Renal cortex interstitium (tissue), 11 donors: ENCODE results near the gene HOXC4. TPM values are rescaled to one million over a fixed set of nuclear protein-coding genes. Genes with fewer than 3 reads are reported as not detected.

Experiments
- DNase-seq, 11 donors: peaks; one replicate each; pipeline ENCODE4 v3.0.0-alpha.2; 2013; ENCODE audit warnings: low read depth in 9 of 11, low spot score in 4 of 11; ENCODE audit errors: extremely low read depth in 1 of 11
- polyA plus RNA-seq, 3 donors: library from polyadenylated mRNA; unstranded; fragments of 120-200 nt; gene quantifications; one replicate each; pipeline ENCODE4 v1.2.1, GENCODE V29; 2013; ENCODE audit not compliant: insufficient read length in 3 of 3

Gene HOXC4
- polyA plus RNA-seq, 3 donors = 53.9 to 76.1 (median 59.0) TPM

DNA sequence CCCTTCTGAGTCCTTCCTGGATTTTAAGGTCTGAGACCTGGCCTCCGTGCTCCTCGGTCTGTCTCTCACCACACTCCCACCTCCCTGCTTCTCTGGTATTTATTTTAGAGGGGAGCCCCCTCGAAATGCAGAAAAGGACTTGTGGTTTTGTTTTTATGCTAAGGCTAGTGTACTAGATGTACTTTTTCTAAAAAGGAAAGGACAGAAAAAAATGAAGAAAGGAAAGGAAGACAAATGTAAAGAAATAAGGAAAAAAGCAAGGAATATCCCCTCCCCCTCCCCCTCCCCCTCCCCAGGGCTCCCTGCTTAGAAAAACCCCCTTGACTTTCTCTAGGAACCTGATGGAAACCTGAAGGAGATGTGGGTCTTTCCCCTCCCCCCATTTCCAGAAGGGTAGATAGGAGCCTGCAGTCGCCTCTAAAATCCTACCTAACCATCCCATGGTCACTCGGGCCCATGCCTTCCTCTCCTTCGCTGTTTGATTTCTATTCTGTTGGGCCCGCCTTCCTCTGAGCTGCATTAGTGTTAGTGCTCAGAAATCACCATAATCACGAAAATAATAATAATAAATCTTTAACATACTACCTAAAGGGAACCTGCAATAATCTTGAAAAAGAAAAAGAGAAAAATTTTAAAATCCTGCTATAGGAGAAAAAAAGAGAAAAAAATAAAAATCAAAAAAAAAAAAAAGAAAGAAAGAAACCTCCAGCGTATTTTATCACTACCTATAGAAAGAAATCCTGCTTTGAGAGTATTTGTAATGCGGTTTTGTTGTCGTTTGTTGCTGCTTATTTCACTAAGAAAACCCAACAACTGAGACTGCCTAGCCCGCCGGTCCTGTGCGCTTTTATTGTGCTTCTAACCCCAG, 41.7 kb upstream of the HOXC4 start:
- no peak for DNase-seq

DNA sequence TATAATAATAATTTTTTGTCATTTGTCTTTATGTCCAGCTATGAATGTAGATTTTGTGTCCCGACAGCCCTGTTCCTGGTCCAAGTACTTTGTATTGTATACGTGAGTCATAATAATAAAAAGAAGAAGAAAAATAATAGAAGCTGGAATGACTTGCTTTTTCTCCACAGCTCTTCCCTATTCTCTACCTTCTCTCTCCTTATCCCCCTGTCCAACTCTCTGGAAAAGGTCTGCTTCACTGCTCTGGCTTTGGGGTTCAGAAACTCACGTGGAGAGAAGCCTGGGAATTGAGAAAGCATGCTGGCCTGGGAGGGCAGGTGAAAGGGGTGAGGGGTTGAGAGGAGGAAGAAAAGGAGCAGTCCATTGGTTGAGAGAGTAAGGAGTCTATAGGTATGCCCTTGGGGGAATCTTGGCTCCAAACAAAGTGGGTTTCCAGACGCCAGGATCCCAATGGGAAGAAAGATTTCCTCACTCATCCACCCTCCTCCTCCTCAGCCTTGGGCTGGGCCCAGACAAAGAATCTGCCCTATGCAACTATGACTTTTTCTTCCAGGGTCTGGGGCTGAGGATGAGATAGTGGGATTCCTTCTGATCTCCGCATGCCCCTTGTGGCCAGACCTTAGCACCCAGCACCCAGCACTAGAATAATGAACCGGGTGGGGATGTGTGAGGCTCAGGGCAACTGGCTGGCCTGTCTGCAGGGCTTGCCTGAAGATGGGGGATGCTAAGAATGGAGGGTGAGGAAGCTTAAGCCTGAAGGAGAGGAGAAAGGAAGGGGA, 40.8 kb upstream of the HOXC4 start:
- DNase-seq = no peak

DNA sequence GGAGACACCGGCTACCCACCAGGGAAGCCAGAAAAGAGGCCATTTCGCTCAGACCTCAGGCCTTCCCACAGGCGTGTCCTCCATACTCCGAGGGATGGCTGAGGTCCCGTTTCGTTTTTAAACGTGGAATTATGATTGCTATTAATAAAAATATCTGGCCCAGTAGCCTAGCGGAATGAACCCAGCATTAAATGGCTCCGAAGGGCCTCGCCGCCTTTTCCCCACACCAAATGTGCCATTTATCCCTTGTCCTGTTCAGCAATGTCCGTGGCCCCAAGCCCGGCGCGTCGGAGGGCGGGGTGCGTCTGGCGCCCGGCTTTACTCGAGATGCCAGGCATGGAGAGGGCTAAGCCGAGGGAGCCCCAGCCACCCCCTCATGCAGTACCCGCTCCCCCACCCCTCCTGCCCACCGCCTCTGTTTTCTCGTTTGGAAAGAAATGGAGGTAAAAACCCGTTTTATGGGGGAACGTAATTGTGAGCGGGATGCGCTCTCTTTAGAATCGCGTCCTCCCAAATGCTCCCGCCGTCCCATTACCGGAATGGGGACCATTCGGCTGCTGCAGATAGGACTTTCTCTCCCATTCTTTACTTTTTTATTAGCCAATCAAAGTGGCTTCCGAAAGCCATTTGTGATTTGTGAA, 39.1 kb upstream of the HOXC4 start:
- DNase-seq = no peak

DNA sequence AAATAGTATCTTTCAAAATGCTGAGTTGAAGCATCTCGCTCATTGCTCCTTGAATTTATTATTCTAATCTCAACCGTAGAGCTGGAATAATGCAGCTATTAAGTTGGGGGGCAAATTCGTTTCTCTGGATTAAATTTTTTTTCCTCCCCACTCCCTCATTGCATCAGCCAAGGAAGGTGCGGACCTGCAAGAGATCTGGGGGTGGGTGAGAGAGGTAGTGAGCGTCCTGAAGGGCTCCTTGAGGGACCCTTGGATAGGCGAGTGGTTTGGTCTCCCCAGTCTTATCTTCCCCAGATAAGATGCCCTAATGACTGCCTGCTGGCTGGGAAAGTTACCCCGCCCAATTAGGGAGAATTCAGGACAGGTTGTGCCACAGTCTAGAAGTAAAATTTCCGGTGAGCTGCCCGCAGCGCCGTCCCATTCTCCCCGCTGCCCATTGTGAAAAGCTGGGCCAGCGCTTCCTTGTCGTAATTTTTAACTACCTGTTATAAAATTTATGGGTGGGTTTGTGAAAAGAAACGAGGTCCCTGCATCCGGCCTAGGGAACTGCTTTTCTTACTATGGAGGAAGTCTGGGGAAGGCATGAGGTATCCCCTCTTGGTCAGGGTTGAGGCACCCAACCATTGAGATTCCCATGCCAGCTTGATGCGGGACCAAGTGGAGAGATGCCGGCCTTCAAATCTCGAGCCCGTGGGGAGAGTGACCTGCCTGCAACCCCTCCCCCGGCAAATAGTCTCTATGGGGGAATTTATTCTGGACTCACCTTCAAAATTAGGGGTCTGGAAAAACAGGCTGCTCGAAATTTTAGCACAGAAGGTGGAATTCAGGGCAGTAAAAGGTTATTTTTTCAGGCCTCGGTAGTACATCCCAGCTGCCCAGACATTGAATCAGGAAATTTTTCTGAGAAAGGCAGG, 38.4 kb upstream of the HOXC4 start:
- DNase-seq = no peak

DNA sequence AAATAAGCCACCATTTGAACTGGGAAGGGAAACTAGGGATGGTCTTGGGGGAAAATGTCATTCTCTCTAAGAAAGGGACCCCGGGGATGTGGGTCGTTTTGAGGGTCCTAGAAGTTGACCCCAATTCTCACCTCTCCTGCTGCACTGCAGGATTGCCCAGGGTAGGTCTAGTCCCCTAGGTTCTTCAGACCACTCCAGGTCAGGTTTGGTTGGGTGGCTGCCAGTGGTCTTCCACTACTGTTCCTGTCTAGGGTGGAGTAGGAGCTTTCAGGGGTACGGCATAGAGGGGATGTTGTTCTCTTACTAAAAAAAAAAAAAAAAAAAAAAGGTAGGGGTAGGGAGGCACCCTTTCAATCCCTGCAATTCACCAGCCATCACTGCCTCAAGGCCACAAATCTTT, 37.6 kb upstream of the HOXC4 start:
- no peak for DNase-seq

DNA sequence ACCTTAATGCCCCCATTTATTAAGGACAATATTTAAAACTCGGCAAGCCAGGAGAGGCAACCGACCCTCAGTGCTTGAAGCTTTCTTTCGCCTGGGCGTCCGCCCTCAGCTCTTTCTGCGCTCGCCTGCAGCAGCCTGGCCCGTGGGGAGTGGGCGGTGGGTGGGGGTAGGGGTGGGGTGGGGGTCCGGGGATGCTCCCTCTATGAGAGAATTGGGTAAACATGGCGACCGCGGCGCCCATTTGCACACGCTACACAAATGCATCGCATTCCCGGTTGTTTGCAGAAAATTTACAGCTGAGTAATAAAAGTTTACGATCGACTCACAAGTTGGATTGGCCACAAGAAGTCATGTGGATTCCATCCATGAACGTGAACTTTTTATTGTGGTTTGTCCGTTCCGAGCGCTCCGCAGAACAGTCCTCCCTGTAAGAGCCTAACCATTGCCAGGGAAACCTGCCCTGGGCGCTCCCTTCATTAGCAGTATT, 37.1 kb upstream of the HOXC4 start:
- DNase-seq = peak in 8 of 11 donors; percentile 86 to 93 (median 90)

DNA sequence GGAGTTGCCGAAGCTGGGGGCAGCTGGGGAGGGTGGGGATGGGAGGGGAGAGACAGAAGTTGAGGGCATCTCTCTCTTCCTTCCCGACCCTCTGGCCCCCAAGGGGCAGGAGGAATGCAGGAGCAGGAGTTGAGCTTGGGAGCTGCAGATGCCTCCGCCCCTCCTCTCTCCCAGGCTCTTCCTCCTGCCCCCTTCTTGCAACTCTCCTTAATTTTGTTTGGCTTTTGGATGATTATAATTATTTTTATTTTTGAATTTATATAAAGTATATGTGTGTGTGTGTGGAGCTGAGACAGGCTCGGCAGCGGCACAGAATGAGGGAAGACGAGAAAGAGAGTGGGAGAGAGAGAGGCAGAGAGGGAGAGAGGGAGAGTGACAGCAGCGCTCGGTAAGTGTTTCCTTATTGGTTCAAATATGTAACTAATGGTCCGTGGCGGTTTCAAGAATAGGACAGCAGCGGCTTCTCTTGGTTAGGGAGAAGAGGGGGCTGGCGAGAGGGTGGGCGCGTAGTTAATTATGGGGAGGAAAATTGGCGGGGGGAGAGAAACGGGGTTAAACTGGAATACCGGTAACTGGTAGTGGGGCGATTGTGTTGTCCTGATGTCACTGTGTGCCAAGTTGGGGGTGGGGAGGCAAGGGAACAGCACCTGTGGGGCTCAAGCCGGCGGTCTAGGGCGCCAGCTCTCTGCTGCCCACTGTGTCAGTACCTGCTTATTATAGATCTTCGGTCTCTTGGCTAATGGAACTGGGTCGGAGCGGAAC, 36.4 kb upstream of the HOXC4 start:
- no peak for DNase-seq

DNA sequence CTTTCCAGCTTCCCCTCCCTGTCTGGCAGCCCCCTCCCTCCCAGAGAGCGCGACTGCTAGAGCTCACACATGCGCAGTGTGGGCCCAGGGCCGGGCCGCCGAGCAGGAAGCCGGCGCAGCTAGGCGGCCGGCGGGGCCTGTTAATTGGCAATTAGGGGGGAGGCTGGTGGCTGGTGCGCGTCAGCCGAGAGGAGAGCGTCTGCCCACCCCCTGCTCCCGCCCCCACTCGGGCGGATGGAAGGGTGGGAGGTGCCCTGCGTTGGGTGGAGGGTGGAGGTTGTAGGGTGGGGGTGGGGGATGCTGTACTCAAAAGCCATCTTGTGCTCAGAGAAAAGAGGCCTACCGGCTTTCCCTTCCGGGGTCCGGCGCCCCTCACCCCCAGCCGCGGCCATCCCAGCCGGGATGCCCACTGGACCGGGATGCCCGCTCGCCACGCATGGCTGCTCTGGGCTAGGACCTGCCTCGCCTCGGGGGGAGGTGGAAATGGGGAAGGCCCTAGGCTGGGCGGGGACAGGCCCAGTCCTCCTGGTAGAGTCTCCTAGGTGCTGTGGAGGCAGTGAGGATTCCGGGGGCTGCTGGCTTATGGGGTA, 35.7 kb upstream of the HOXC4 start:
- DNase-seq = peak in 5 of 11 donors; percentile 80 to 88 (median 85)

DNA sequence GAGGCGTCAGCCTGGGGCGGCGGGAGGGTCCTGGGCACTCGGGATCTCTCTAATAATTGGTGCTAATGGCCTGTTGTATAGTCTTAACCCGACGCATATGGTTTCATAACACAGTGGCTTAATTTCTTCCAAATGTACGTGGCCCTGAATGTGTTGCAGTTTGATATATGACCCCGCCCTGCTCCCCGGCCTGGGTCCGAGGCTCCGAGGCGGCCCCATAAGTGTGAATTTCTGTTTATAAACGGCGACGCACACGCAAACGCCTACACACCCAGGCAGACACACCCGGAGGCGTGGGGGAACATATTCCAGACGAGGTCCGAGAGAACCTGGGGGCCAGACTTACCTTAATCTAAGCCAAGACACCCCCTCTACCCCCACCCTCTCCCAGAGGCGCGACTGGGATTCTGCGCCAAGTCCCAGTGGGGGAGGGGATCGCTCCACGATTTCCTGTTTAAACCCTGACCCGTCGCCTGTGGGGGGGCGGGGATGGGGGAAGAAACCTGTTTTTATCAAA, 35.1 kb upstream of the HOXC4 start:
- DNase-seq = no peak

DNA sequence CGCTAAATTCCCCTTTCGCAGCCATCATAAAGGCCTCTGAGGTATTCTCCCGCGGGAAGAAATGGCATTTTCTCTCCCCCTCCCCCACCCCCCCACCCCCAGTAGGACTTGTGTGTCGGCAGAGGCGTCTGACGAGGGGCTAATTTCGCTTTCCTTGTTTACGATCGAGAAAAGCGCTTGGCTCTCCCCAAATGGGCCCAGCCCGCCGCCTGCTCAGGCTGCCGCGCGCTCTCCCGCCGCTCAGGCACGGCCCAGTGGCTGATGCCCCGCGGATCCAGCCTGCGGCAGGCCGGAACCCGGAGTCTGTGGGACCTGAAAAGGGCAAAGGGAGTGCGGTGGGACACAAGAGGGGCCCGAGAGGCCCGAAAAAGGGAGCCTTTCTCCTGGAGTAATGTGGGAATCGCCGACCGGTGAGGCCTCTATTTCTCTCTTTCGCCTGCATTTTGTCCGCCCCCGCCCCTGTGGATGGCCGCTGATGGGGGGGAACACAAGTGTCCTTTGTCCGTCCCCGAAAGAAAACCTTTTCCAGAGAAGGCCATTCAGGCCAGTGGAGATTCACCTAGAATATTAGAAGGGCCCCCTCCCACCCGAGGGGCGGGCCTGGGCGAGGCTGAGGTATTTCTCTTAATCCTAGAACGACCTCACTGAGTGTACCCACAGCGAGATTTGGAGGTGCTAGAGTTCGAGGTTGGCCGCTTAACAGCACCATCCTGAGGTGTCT, 34.4 kb upstream of the HOXC4 start:
- no peak for DNase-seq

DNA sequence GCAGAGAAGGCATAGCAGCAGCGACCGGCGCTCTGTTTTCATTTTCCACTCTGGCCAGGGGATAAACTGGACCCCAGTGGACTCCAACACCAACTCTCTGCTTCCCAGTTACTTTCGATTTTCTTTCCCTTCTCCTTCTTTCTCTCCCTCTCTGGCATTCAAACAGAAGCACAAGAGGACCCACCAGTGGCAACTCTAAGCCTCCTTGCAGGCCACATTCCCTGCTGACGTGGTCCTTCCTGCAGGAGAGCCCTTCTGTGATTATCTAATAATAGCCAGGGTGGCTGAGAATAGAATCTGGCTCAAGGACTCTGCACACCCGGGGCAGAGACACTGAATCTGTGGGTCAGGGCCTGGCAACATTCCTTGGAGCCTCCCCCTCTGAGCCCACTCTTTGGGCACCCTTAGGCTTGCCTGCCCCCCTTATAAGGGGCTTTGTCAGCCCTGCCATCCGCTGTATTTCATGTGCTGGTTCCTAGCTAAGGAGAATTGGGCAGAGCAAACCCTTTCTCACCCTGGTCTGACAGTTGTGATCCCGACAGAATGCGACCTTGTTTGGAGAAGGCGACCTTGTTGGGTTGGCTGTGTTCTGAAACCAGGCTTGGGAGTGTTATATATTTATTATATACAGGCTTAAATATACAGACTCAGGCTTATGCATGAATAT, 33.6 kb upstream of the HOXC4 start:
- DNase-seq = no peak

DNA sequence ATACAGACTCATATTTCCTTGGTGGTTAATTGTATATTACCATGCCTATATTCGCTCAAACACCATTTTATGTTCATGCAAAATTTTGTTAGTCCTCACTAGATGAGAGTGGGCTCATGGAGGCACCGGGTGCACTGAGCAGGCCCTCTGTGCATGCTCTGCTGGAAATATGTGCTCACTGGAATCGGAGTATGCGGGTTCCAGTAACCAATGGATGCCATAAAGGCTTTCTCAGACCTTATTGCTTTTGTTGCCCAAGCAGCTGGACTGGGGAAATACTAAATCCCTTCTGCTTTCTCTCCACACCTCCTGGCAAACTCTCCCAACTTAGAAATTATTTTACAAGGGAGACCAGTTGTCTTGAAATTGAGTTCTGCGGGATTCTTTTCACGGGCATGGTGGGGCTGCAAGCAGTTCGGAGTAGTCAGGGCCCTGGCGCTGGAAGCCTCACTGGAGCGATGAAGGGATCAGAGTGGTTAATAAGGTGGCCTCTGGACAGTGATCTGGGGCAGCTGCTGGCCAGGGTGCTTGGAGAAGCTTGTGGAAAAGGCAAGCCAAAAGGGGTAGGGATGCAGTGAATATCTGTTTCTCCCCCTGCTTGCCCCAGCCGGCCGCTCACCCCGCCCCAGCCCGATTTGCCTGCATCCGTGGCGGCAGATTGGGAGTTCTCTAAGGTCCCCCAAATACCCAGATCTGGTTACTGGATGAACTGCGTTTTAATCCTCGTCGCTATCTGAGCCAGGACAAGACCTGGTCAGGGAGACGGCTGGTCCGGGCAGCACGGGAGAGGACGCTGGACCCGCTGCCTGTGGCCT, 32.8 kb upstream of the HOXC4 start:
- no peak for DNase-seq

DNA sequence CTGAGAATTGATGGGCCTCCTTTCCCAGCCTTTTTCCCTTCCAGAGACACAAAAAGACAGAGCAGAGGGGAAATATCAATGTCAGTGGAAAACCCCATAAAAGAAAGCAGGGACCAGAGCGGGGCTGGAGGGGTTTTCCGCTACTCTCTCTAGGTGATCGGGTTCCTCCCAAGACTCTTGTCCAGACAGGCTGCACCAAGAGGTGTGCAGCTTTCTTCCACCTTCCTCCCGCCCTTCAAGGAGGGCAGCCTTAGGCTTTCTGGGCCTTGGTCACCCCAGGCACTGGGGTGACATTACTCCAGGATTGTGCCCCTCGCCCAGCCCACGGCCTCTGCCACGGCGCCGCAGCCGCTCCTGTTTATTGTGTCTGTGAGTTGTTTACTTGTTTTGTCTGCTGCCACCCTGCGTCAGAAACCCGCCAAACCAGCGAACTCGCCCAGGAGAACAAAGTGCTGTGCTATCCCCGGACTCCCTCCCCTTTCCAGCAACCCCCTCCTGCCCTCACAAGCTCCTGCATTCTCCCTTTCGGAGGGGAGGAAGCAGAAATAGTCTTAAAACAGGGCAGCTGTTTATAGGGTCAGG, 32.1 kb upstream of the HOXC4 start:
- DNase-seq = no peak

DNA sequence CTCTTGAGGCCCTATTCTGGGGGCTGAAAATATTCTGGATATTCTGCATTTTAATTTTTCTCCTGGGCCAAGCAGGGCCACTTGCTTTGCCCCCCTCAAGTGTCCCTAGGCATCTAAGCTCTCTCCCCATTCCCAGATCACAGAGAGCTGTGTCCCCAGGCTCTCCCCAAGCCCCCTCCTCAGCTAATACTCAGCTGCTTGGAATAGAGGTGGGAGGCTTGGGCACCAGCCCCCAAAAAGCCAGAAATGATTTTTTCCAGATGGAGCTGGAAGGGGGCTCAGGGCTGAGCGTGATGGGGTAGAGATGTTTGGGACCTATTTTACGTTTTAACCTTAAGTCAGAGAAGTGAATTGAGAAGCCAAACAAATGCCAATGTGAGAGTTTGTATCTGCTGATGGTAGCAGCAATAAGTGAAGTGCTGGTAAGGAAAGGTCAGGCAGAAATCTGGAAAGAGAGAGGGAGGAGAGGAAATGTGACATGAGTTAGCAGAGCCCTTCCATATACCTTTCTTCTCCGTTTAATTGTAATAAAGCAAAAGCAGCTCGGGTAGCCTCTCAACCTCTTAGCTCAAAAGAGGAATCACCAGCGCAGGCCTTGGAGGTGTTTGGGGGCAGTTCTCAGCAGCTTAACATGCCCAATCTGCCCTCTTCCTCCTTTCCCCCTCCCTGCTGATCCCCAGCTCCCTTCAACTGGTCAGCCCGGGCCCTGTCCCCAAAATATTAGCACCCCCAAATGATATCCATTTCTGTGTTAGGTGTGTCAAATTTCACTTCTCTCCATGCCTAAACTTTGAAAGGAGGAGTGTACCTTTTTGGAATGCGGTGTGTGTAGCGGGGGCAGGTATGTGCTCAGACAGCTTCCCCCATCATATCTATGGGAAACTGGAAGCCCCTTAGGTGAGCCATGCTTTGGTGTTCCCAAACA, 30.4 kb upstream of the HOXC4 start:
- no peak for DNase-seq
